T-cell (primary cell): ENCODE data around the gene ARL10. TPM values are rescaled to one million over a fixed set of nuclear protein-coding genes. Genes with fewer than 3 reads are reported as not detected.

ENCODE experiments used
- ATAC-seq, 4 experiments: fragments of 200-7000 bp in 3 of 4; fragments of 150-1000 bp in 1 of 4; cut with Tn5 transposase; replicated peaks in 1 of 4; 1 replicate in 3 of 4; 2 replicates in 1 of 4; pipeline ENCODE4 v1.10.0; 2021; ENCODE audit warnings: moderate library complexity in 3 of 4, mild to moderate bottlenecking in 2 of 4, moderate number of reproducible peaks in 1 of 4
- CTCF ChIA-PET, 2 donors: fragments of 300-600 bp; sonication (Branson Sonifier 250); formaldehyde crosslinking; loops; one replicate each; lab custom pipeline; 2022; ENCODE audit warnings: antibody characterized with exemption in 2 of 2; lab: Charles Lee
- POLR2A ChIA-PET, 2 donors: fragments of 300-600 bp; sonication (Branson Sonifier 250); formaldehyde crosslinking; loops; one replicate each; lab custom pipeline; 2022; ENCODE audit warnings: antibody characterized with exemption in 2 of 2; lab: Charles Lee
- DNase-seq, 35 experiments: peaks; one replicate each; pipeline versions ENCODE4 v3.0.0 to v3.0.0-alpha.2; 2013 to 2023
- H3K27ac ChIP-seq: one replicate; pipeline ENCODE4 v1.5.1; 2013; ENCODE audit warnings: low read length
- H3K27me3 ChIP-seq, 2 experiments: replicated peaks in 1 of 2; 1 replicate in 1 of 2; 2 replicates in 1 of 2; pipeline versions ENCODE4 v1.6.1 to v1.7.0; 2013; ENCODE audit warnings: low read length in 1 of 2, mixed read lengths in 1 of 2; ENCODE audit not compliant: control insufficient read depth in 2 of 2, insufficient read depth in 2 of 2; ENCODE audit errors: extremely low read depth in 1 of 2
- H3K36me3 ChIP-seq, 2 donors: 1 replicate in 1 of 2; 2 replicates in 1 of 2; pipeline versions ENCODE4 v1.6.1 to v1.7.0; 2013; ENCODE audit warnings: low read length in 1 of 2; ENCODE audit not compliant: control insufficient read depth in 2 of 2, insufficient read depth in 1 of 2; ENCODE audit errors: extremely low read depth in 1 of 2
- H3K4me1 ChIP-seq, 2 experiments: 1 replicate in 1 of 2; 2 replicates in 1 of 2; pipeline versions ENCODE4 v1.6.1 to v1.7.0; 2013; ENCODE audit warnings: low read length in 2 of 2, mixed read lengths in 1 of 2; ENCODE audit not compliant: insufficient read depth in 2 of 2, control insufficient read depth in 1 of 2; ENCODE audit errors: extremely low read depth in 1 of 2
- H3K4me3 ChIP-seq, 2 donors: 1 replicate in 1 of 2; 2 replicates in 1 of 2; pipeline versions ENCODE4 v1.5.1 to v1.7.0; 2013; ENCODE audit warnings: mild to moderate bottlenecking in 2 of 2, low read length in 1 of 2, moderate library complexity in 1 of 2; ENCODE audit not compliant: control insufficient read depth in 1 of 2; ENCODE audit errors: extremely low read depth in 1 of 2
- H3K9me3 ChIP-seq: 2 replicates; pipeline ENCODE4 v1.7.0; 2013
- H3K27ac Mint-ChIP-seq, 2 donors: one replicate each; pipeline ENCODE4 v1.8.0; 2020 to 2021; ENCODE audit warnings: mild to moderate bottlenecking in 2 of 2, mixed read lengths in 2 of 2
- H3K27me3 Mint-ChIP-seq, 2 donors: one replicate each; pipeline ENCODE4 v1.8.0; 2021 to 2022; ENCODE audit warnings: mixed read lengths in 2 of 2
- H3K36me3 Mint-ChIP-seq: one replicate; pipeline ENCODE4 v1.8.0; 2021; ENCODE audit warnings: mixed read lengths
- H3K4me1 Mint-ChIP-seq, 3 donors: one replicate each; pipeline ENCODE4 v1.8.0; 2020 to 2022; ENCODE audit warnings: mixed read lengths in 3 of 3, mild to moderate bottlenecking in 1 of 3
- H3K4me3 Mint-ChIP-seq, 3 donors: one replicate each; pipeline ENCODE4 v1.8.0; 2020 to 2022; ENCODE audit warnings: mild to moderate bottlenecking in 3 of 3, mixed read lengths in 3 of 3, moderate library complexity in 3 of 3
- H3K9me3 Mint-ChIP-seq, 3 donors: one replicate each; pipeline ENCODE4 v1.8.0; 2020 to 2022; ENCODE audit warnings: mixed read lengths in 3 of 3
- WGBS: methylation state at CpG from one replicate; pipeline ENCODE4 v1.1.5; 2013; ENCODE audit warnings: missing lambda C conversion rate; ENCODE audit not compliant: insufficient coverage; 5-methylcytosine and 5-hydroxymethylcytosine counted together
- total RNA-seq, 35 experiments: library from RNA in 6 of 35; stranded (reverse) in 6 of 35; fragments of 120-200 nt in 1 of 35; gene quantifications; one replicate each; pipeline versions ENCODE4 v1.2.1 to v1.2.4 and lab custom pipeline; 2013 to 2026

ARL10 gene
- total RNA-seq, 5 donors from 2014 or later (not counting 1 experiment from before 2014, with no cell fraction given) = 9.9 to 20.0 (median 18.0) TPM

DNA sequence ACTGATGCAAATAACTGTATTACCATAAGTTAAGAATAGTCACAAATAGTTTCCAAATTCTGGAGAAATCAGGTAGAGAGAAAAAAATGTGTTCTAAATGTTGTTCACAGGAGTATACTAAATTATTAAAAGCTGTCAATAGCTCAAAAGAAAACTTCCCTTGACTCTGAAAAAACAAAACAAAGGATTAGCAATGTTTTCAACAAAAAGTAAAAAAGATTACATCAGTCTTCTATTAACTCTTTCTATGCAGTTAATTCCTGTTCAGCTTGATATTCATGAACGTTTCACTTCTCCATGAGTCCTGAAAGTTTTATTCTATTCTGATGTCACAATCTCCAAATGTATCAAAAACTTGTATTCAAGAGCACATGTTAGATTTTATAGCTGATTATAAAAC lies 60.5 kb downstream of the ARL10 start:
- no peak overlapping the region for H3K4me3 ChIP-seq
- no peaks in the 10 kb centered on the region for H3K9me3 ChIP-seq
- H3K27me3 ChIP-seq = peaks cover 0 to 8% of the 10 kb centered on the region in 2 experiments
- Mint-ChIP-seq H3K27ac (no peak overlapping the region), H3K4me3 (no peak overlapping the region), H3K27me3 (peaks cover 0 to 10% of the 10 kb centered on the region in 2 donors), H3K4me1 (peaks cover 4 to 5% (median 5%) of the 10 kb centered on the region in 3 donors), H3K36me3 (no peaks in the 10 kb centered on the region), H3K9me3 (peaks cover 0 to 2% (median 0%) of the 10 kb centered on the region in 3 donors)
- H3K36me3 ChIP-seq = no peaks in the 10 kb centered on the region
- ATAC-seq (no peak), DNase-seq (no peak)
- H3K27ac ChIP-seq = no peak overlapping the region
- no peaks in the 10 kb centered on the region for H3K4me1 ChIP-seq
- ChIA-PET POLR2A (no interaction called here), CTCF (interaction anchor here in 1 of 2 donors (0.7 kb wide), 1 partner anchor 59 kb away, joined by 3 read pairs; no protein-coding TSS in a partner anchor)
- WGBS = no CpG with 5 or more reads among the region's 1 CpG

DNA sequence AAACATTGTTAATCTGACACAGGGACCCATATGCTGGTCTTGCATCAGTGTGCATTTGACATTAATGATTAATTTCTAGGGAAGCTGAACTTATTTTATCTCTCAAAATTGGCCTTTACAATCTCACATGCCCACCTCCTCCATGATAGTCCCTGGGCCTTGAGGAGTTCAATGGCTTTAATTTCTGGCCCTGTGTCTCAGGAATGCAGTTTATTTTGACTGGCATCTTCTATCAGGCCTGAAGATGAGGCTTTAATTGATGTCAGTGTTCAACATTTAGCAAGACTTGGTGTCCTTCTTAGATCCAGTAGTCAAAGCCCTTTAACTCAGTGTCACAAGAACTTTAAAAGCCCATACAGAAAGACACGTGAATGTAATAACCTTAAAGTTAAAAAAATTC lies 61.6 kb downstream of the ARL10 start:
- ChIA-PET CTCF (interaction anchor here in 1 of 2 donors (0.5 kb wide), 1 partner anchor 32 kb away, joined by 4 read pairs; no protein-coding TSS in a partner anchor), POLR2A (no interaction called here)
- H3K36me3 Mint-ChIP-seq = no peaks in the 10 kb centered on the region
- H3K27me3 Mint-ChIP-seq = peaks cover under 1 to 10% of the 10 kb centered on the region in 2 donors
- Histone ChIP-seq H3K27ac (no peak overlapping the region), H3K27me3 (peaks cover 0 to 8% of the 10 kb centered on the region in 2 experiments), H3K4me3 (no peak overlapping the region), H3K4me1 (no peaks in the 10 kb centered on the region), H3K36me3 (no peaks in the 10 kb centered on the region), H3K9me3 (no peaks in the 10 kb centered on the region)
- ATAC-seq (no peak), DNase-seq (no peak)
- no peak overlapping the region for H3K4me3 Mint-ChIP-seq
- no peak overlapping the region for H3K27ac Mint-ChIP-seq
- no CpG with 5 or more reads among the region's 1 CpG for WGBS
- H3K9me3 Mint-ChIP-seq = peaks cover 0 to 2% (median 0%) of the 10 kb centered on the region in 3 donors
- peaks cover 4 to 5% (median 5%) of the 10 kb centered on the region in 3 donors for H3K4me1 Mint-ChIP-seq

DNA sequence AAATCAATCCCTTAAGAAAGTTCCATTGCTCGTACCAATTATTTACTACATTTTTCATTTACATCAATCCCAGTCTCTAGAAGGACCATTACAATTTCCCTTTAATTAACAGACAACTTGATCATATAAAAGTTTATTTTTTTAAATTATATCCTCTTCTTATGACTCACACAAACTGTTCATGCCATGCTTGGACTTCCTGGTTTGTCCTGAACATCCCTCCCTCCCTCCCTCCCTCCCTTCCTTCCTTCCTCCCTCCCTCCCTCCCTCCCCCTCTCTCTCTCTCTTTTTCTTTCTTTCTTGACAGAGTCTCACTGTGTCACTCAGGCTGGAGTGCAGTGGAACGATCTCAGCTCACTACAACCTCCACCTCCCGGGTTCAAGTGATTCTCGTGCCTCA lies 62.7 kb downstream of the ARL10 start:
- Histone ChIP-seq H3K4me3 (no peak overlapping the region), H3K9me3 (no peaks in the 10 kb centered on the region), H3K4me1 (no peaks in the 10 kb centered on the region), H3K27ac (no peak overlapping the region), H3K27me3 (peaks cover 0 to 4% of the 10 kb centered on the region in 2 experiments), H3K36me3 (no peaks in the 10 kb centered on the region)
- ChIA-PET CTCF (no interaction called here), POLR2A (no interaction called here)
- H3K27ac Mint-ChIP-seq = no peak overlapping the region
- H3K9me3 Mint-ChIP-seq = peaks cover 0 to 2% (median 0%) of the 10 kb centered on the region in 3 donors
- no peak for DNase-seq
- no peak overlapping the region for H3K4me3 Mint-ChIP-seq
- no peak for ATAC-seq
- H3K4me1 Mint-ChIP-seq = peaks cover 4 to 5% (median 5%) of the 10 kb centered on the region in 3 donors
- no peaks in the 10 kb centered on the region for H3K36me3 Mint-ChIP-seq
- H3K27me3 Mint-ChIP-seq = peaks cover 5 to 8% of the 10 kb centered on the region in 2 donors
- 100% methylated on average over 1 of the region's 4 CpGs for WGBS

DNA sequence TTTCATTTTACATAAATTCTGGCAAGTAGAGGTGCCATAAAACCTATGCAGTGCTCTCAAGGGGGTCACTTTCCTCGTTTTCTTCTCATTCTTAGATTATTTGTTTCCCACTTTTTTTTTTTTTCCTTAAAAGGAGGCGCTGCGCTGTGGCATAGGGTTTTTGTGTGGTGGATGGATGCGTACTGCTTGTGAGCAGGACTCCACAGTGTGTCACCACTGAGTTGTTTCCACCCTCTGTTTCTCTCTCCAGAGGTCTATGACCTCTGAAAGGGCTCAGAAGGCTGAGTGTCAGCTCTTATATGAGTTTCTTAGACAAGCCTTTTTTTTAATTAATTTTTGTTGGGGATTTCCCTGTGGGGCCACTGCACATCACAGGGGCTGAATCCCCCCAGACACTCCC lies 64.7 kb downstream of the ARL10 start:
- Mint-ChIP-seq H3K36me3 (no peaks in the 10 kb centered on the region), H3K4me3 (no peak overlapping the region), H3K9me3 (peaks cover 0 to 2% (median 0%) of the 10 kb centered on the region in 3 donors), H3K4me1 (peaks cover 4 to 5% (median 5%) of the 10 kb centered on the region in 3 donors), H3K27me3 (peaks cover 5% of the 10 kb centered on the region in 2 donors), H3K27ac (no peak overlapping the region)
- DNase-seq (no peak), ATAC-seq (peak in 1 of 4 experiments; percentile 41)
- WGBS = 80% methylated on average over 2 of the region's 4 CpGs
- Histone ChIP-seq H3K4me1 (no peaks in the 10 kb centered on the region), H3K4me3 (no peak overlapping the region), H3K9me3 (no peaks in the 10 kb centered on the region), H3K27me3 (no peaks in the 10 kb centered on the region), H3K36me3 (no peaks in the 10 kb centered on the region), H3K27ac (no peak overlapping the region)
- POLR2A ChIA-PET = no interaction called here
- CTCF ChIA-PET = no interaction called here

Other genes with a start within 250 kb of the ARL10 start
- gene SIMC1, start 127.1 kb upstream of the ARL10 start, total RNA-seq = 10 to 100 TPM; 19.2 to 25.4 (median 24.1) TPM
- 10 to 100 TPM; 66.4 to 79.3 (median 72.8) TPM for gene KIAA1191, start 3.7 kb upstream of the ARL10 start, total RNA-seq
- gene NOP16, start 23.1 kb downstream of the ARL10 start, total RNA-seq = 10 to 100 TPM; 10.4 to 29.3 (median 28.3) TPM
- gene HIGD2A, start 23.3 kb downstream of the ARL10 start, total RNA-seq = 100 to 1,000 TPM in 2 of 5 donors, 10 to 100 TPM in 3; 88.5 to 117 (median 95.4) TPM
- gene CLTB, start 51.1 kb downstream of the ARL10 start, total RNA-seq = 10 to 100 TPM; 43.9 to 73.5 (median 45.6) TPM
- gene FAF2, start 82.9 kb downstream of the ARL10 start, total RNA-seq = 10 to 100 TPM; 24.1 to 27.7 (median 26.2) TPM
- 100 to 1,000 TPM; 250 to 319 (median 294) TPM for gene RNF44, start 171.9 kb downstream of the ARL10 start, total RNA-seq
- 1 to 10 TPM; 1.6 to 3.1 (median 2.8) TPM for gene CDHR2, start 183.9 kb downstream of the ARL10 start, total RNA-seq
- gene GPRIN1, start 244.7 kb downstream of the ARL10 start, total RNA-seq = 1 to 10 TPM in 1 of 5 donors, under 1 TPM in 4; 0.33 to 1.2 (median 0.64) TPM